CD4-positive, alpha-beta T cell treated with Interleukin-4 for 1 hour (primary cell): ENCODE measurements around the gene GNAI3.
A peak's percentile ranks its signal among the peaks of the same experiment; 100 is the strongest.

Experiments
- DNase-seq, 2 donors: peaks; one replicate each; pipeline ENCODE4 v3.0.0-alpha.2; 2020 to 2022

GNAI3 gene

DNA sequence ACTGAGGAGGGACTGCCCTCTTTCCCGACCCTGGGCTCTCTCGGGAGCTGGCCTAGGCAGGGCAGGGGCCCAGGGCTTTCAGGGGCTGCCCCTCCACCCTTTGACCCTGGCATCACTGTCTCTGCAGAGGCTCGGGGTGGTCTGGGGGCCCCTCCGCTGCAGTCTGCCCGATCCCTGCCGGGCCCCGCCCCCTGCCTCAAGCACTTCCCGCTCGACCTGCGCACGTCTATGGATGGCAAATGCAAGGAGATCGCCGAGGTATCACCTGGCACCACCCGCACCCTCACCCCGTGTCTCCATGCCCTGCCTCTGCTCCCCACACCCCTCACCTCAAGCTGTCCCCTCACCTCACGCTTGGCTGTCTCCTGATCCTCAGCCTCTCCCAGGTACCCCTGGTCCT lies 76.8 kb downstream of the GNAI3 start:
- DNase-seq, result no peak

DNA sequence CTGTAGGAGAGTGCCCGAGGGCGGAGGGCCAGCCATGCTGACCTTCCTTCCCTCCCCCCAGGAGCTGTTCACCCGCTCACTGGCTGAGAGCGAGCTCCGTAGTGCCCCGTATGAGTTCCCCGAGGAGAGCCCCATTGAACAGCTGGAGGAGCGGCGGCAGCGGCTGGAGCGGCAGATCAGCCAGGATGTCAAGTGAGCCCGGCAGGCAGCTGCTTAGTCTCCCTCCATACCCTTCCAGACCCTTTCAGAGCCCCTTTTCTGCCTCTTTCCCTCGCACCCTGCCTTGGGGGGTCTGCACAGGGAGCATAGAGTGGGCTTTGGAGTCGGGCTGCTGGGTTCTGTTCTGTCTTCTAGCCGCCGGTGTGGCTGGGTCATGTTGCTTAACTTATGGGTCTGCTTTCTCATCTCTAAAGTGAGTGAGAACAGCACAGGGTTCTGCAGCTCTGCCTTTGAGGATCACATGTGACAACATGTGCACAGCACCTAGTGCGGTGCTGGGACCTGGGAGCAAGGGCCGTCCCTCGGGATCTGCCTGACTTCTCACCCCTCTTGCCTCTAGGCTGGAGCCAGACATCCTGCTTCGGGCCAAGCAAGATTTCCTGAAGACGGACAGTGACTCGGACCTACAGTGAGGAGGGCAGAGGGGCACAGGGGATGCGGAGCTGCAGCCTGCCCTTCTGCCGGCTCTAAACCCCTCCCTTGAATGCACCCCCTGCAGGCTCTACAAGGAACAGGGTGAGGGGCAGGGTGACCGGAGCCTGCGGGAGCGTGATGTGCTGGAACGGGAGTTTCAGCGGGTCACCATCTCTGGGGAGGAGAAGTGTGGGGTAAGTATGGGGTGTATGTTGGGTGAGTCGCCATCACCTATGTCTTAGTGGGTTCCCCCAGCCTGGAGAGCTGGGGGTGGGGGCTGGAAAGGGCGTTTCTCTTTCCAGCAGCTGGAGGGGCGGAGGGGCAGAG lies 77.5 kb downstream of the GNAI3 start:
- DNase-seq, result no peak

DNA sequence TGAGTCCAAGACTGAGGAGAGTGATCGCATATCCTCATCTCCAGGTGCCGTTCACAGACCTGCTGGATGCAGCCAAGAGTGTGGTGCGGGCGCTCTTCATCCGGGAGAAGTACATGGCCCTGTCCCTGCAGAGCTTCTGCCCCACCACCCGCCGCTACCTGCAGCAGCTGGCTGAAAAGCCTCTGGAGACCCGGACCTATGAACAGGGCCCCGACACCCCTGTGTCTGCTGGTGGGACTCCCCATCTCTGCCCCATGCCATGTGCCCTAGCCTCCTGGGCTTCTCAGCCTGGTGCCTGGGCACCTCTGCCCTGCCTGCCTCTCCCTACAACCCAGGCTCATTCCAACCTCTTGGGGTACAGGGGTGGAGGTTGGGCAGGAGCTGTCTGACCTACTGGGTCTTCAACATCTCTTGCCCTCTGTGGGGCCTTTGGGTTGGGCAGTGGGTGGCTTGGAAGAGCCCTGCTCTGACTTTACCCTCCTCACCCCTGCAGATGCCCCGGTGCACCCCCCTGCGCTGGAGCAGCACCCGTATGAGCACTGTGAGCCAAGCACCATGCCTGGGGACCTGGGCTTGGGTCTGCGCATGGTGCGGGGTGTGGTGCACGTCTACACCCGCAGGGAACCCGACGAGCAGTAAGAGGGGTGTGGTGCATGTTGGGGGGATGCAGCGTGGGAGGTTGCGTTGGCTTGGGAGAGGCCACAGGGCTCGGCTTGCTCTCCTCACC lies 78.4 kb downstream of the GNAI3 start:
- DNase-seq, result no peak

DNA sequence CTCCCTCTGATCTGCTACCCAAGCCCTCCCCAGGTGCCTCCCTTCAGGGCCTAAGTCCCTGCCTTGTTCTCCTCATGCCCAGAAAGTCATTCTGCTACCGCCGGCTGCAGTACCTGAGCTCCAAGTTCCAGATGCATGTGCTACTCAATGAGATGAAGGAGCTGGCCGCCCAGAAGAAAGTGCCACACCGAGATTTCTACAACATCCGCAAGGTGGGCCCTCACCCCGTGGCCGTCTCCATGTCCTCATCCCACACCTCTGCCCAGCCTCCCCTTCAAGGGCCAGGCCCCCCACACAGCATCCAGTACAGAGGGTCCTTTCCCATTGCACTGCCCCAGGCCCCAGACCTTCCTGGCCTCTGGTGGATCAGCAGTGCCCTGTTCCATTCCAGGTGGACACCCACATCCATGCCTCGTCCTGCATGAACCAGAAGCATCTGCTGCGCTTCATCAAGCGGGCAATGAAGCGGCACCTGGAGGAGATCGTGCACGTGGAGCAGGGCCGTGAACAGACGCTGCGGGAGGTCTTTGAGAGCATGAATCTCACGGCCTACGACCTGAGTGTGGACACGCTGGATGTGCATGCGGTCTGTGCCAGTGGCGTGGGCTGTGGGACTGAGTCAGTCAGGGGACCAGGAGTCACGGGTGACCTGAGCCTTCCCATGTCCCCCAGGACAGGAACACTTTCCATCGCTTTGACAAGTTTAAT lies 79.4 kb downstream of the GNAI3 start:
- no peak for DNase-seq

DNA sequence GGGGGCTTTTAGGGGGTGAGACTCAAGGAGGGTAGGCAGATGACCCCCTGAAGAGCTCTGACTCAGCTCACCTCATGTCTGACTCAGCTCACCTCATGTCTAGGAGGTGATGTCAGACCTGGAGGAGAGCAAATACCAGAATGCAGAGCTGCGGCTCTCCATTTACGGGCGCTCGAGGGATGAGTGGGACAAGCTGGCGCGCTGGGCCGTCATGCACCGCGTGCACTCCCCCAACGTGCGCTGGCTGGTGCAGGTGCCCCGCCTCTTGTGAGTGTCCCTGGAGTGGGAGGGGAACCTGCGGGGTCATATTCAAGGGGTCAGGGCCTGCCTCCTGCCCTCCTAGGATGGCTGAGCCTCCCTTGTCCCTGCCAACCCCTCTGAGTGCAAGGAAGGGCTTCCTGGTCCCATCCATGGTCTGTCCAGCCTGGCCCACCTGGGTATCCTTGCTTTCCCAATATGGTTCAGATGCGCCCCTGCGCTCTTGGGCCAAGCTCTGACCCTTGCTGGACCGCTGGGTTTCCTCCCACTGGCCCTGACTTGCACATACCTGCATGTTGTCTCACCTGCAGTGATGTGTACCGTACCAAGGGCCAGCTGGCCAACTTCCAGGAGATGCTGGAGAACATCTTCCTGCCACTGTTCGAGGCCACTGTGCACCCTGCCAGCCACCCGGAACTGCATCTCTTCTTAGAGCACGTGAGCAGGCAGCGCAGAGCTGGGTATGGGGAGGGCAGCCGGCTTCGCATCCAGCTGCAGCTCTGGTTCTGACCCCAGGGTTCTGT lies 80.3 kb downstream of the GNAI3 start:
- no peak for DNase-seq

DNA sequence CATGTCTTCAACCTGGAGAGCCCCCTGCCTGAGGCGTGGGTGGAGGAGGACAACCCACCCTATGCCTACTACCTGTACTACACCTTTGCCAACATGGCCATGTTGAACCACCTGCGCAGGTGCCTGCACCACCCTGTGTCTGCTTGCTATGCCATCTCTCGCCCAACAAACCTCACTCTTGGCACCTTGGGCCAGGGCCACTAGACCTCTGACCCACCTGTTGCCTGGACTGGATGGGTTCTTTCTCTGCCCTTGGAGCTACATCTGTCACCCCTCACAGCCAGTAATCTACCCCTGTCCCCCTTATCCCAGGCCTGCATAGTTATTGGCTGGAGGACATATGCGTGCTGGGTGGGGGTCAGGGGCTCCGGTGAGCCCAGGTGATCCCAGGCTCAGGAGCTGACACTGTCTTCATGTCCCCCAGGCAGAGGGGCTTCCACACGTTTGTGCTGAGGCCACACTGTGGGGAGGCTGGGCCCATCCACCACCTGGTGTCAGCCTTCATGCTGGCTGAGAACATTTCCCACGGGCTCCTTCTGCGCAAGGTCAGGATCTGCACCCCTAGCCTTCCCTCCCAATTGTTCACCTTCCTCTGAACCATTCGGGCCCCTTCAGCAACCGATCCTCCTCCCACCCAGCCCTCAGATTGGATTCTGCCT lies 81.1 kb downstream of the GNAI3 start:
- no peak for DNase-seq

DNA sequence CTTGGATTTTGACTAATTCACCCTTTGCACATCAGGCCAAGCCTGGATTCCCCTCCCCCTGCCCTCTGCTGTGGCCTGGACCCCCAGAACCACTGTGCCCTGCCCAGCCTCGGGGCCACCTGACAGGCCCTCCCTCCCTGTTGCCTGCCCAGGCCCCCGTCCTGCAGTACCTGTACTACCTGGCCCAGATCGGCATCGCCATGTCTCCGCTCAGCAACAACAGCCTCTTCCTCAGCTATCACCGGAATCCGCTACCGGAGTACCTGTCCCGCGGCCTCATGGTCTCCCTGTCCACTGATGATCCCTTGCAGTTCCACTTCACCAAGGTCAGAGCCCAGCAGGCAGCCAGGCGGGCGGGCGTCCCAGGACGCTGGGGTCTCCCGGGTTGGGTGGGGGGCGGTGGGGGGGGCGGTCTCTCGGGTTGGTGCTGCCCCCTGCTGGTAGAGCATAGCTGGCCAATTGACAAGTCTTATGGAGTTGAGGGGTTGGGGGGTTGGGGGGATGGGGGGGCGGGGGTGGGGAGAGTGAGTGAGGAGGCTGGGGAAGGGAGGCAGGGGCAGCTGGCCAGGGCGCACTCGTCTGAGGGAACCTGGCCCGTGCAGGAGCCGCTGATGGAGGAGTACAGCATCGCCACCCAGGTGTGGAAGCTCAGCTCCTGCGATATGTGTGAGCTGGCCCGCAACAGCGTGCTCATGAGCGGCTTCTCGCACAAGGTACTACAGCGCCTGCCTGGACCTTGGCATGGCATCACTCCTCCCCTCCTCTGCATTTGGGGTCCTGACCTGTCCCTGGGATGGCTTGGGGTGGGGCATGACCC lies 81.9 kb downstream of the GNAI3 start:
- peak in 1 of 2 donors; percentile 37 for DNase-seq

DNA sequence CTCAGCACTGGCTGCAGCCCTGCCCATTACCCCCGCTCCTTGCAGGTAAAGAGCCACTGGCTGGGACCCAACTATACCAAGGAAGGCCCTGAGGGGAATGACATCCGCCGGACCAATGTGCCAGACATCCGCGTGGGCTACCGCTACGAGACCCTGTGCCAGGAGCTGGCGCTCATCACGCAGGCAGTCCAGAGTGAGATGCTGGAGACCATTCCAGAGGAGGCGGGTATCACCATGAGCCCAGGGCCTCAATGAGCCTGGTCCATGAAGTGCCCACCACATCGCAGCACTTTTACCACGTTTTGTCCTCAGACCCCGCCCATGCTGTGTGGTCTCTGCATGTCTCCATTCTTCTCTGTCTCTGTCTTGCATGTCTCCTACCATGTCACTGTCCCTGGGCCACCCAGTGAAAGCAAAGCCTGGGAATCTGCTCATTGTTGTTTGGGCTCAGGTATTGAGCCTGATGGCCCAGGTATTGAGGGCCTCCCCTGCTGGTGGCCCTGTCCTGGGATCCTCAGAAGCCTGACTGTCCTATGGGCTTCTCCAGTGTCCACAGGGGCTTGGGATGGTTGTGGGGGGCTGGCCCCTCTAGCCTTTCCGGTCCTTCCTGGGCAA lies 82.6 kb downstream of the GNAI3 start:
- DNase-seq, result no peak

DNA sequence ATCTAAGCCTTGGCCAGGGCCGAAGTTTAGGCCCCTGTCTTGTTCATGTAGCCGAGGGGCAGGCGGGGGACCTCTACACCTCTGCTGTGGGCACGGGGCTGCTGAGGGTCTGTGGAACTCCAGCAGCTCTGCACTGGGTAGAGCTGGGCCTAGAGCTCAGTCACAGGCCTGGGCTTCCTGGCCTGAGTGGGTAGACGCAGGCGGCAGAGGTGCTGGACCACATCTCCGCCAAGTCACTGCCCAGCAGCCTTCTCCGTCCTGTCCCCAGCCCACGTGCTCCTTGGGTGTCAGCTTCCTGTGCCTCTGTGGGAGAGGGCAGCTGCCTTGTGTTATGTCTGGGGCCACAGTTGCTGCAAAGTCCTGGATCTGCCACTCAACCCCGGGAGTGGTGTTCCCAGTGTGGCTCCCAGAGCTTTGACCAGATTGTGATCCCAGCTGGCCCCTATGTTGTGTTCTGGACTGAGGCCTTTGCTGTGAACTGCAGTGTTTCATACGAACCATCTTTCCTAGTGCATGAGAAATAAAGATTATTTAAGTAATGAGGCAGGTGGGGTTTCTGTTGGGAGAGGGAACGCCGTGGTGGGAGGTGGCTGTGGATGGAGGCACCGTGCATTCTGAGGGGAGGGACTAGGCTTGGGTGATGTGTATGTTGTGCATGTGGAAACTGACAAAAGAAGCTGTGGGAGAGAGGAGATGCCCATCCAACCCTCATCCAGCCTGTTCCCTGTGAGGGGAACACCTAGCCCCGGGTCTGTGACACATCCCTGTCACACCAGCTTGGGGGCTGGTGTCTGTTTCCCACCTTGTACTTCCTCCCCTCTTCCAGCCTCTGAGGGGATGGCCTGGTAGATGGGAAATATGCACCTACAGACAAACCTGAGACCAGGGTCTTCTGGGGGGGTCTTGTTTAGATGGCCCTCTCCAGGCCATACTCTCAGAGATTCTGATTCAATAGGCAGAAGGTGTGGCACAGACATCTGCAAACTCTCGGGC lies 83.4 kb downstream of the GNAI3 start:
- no peak for DNase-seq

DNA sequence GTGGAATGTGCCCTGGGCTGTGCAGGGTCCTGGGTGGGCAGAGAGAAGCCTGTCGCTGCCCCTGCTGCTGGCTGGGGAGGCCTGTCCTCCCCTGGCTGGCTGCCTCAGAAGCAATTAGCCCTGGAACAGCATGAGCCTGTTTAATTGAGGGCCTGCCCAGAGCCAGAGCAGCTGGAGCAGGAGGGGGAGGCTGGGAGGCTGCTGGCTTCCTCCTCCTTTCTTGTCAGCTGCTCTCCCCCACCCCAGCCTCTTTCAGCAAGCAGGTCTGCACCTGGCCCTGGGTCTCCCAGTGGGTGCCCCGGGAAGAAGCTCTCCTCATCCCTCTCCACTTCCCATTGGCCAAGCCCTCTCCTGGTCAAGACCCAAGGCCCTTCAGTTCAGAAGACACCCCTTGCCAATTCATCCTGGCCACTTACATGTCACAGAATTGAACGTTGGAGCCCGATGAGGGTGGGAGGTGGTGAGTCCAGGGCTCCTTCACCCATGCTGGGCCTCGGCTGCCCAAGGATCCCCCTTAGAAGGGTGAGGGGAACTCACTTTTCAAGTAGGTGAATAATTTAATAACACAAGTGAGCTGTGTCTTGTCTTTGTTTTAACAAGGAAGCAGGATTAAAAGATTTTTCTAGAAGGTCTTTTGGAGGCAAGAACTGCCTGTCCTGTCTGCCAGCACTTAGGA lies 84.4 kb downstream of the GNAI3 start:
- DNase-seq, result no peak

DNA sequence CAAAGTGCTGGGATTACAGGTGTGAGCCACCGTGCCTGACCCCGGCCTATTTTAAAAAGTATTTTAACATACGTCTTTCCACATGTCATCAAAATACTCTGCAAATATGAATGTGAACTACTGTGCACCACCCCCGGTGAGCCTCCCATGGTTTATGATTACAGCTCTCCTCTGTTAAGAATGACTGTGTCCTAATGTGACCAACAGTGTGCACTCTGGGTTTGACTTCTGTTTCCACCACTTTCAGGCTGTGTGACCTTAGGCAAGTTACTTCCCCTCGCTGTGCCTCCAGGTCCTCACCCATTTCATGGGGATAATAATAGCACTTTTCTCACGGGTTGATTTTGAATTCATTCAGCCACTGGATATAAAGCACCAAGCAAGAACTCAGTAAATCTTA lies 85.9 kb downstream of the GNAI3 start:
- DNase-seq, result no peak

DNA sequence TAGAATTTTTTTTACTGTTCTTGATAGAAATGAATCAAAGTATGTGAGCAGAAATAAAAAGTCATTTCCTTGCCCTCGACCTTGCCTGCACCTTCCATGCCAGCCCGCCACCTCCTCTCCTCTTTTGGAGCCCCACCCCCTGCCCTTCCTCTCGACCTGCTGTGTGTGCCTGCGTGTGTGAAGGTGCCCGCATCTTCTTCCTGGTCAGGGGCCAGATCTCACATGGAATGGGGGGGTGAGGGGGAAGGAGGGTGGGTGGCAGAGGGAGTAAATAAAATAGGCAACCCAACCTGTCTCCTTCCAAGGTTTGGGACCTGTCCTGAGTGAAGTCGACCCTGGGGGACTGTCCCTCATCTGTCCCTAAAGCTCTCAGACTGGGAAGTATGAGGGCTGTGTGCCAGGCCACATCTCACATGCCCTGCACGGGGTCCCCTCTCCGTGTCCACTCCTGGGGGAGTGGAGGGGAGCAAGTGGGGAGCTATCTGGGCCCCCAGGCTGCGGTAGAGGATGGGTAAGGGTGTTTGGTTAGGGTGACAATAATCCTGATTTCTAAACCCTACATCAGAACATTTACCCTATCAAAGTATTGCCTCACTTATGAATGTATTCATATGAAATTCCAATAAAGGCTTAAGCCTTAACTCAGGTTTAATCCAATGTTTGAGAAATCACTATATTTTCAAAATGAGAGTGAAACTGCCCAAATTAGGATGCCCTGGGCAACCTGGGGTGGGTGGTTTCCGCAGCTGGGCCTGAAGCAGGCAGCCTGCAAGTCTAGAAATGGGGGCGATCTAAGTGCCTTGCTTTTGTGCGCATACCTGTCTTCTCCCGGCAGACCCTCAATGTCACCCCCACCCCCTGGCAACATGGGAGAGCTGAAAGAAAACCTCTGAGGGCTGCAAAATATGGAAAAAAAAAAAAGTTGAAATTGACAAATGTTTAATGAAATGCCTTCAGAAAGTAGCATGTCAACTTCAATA lies 86.6 kb downstream of the GNAI3 start:
- DNase-seq, result no peak

DNA sequence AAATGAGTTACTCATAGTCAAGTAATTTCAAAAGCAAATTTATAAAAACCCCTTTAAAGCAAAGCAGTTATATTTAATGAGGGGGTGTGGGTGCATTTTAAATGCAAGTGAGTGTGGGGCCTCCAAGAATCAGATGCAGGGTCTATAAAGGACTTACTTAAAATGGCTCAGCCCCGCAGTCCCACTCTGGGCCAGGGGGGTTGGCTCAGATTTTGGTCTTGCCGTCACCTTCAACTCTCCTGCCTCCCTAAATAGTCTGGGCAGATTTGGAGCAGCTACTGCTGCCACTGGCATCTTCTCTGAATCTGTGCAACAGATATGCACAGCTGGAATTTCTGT lies 87.4 kb downstream of the GNAI3 start:
- DNase-seq, result no peak

DNA sequence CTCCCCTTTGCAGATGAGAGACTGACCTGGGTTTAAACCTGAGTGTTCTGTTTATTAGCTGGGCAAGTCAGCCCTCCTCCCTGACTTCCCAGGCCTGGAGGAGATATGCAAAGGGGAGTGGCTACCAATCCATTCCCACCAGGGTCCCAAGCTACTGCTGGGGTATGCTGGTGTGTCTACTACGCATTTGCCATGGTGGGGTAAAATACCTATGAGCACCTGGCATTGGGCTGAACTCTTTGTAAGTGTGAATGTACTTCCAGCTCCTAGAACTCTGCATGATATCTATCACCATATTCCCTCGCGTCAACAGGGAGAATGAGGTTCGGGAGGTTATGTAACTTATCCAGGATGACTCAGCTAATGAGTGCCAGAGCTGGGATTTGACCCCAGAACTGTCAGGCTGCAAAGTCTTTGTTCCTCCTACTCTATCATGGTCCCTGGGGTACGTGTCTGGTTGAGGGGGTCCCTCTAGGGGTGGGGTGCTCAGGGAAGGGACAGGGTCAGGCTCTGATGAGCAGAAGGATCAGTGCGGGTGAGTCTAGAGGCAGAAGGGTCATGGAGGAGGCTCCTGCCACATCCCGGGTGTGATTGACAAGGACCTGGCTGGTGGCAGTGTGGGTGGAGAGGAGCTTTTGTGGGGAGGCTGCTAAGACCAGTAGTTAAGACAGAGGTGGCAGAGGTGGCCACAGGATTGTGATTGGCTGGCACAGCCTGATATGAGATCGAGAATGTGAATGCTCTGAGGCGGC lies 88.0 kb downstream of the GNAI3 start:
- no peak for DNase-seq

DNA sequence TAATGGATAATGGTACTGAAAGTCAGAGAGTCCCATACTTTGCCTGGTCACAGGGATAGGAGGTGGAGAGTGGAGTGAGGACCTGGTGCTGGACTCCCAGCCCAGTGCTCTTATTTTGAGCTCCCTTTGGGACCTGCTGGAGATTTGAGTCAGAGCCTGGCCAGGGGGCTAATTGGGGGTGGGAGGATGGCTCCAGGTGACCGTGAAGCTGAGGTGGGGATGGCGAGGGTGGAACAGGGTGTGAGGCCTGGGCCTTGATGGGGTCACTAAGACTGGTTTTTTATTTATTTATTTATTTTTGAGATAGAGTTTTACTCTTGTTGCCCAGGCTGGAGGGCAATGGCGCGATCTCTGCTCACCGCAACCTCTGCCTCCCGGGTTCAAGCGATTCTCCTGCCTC lies 89.0 kb downstream of the GNAI3 start:
- DNase-seq, result no peak

DNA sequence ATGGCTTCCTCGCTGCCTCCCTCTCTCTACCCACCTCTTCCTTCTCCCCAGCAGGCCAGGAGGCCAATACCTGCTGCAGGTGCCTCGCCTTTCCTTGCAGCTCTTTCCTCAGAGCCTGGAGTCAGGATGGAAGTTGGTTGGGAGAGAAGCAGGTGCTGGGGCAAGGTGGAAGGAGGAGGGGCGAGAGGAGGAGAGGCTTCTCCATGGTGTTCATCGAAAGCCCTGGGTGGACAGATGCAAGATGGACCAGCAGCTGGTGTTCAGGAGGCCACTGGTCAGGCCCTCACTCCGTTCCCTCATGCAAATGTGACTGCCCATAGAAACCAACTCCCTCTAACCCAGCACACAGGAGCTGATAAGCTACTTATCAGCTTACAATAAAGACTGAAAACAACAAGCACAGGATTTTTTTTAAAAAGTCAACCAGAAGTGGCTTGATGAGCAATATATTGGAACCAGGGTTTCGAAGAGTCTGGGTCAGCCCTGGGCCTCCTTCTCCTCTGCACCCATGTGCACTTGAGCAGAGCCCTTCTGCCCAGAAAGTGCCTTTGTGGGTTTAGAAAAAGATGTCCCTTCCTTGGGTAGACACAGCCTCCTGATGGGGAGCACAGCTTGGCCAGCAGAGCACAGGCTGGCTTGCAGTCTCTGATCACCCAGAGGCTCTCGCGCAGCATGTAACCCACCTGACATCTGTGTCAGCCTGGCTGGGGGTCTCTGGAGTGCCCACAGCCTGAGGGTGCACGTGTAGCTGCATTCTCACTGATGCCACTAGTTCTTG lies 90.8 kb downstream of the GNAI3 start:
- DNase-seq, result no peak
